ENCODE data around the gene RHBDF1.

RHBDF1 gene

DNA sequence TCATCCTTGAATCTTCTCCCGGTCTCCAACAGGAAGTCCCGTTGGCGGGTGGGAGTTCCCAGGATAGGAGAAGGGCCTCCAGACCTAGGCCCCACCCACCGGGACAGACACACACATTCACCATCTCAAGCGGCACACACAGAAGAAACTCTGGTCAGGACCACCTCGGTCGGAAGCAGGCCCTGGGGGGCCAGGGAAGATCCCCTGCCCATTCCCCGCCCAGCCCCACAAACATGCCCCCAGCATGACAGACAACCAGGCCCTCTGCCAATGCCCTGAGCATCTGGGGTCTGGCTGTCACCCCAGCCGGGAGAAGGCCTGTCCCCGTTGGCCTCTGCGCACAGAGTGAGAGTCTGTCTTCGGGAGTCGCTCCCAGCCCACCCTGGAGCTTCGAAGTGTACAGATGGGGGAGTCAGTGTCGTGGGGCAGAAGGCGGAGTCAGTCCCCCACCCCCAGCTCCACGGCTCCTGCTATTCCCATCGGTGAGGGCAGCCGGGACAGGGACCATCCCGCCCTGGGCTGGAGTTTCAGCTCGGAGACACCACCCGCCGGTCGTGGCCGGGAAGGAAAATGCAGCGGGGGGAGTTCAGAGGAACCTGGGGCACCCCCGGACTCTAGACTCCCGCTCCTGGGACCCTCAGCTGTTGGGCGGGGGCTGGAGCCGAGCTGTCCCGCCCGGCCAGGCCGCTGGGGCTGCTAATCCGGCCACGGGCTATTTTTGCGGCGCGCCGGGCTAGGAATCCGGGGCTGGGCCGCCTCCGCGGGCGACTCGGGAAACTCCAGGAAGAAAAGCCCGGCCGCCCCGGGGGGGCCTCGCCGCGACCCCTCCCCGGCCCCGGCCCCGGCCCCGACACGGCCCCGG, 660 bp downstream of the RHBDF1 start:
- DNase-seq: no peak

DNA sequence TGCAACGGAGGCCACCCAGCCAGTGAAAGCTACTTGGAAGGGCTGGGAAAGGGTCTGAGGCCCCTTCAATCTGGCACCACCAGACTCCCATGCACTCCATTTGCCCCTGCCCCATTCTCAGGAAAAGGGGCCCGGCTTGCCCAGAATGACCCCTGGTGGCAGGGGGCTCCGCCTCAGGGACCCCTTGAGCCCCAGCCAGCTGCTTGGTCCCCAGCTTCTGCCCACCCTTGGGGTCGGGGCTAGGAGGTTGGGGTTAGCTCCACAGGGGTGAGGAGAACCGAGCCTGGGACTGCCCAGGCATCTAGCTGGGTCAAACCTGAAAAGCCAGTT, 1.3 kb downstream of the RHBDF1 start:
- DNase-seq: no peak

DNA sequence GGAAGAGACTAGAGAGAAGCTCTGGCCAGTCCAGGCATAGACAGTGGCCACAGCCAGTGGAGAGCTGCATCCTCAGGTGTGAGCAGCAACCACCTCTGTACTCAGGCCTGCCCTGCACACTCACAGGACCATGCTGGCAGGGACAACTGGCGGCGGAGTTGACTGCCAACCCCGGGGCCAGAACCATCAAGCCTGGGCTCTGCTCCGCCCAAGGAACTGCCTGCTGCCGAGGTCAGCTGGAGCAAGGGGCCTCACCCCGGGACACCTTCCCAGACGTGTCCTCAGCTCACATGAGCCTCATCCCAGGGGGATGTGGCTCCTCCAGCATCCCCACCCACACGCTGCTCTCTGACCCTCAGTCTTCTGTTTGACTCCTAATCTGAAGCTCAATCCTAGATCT, 3.2 kb downstream of the RHBDF1 start:
- DNase-seq: no peak

DNA sequence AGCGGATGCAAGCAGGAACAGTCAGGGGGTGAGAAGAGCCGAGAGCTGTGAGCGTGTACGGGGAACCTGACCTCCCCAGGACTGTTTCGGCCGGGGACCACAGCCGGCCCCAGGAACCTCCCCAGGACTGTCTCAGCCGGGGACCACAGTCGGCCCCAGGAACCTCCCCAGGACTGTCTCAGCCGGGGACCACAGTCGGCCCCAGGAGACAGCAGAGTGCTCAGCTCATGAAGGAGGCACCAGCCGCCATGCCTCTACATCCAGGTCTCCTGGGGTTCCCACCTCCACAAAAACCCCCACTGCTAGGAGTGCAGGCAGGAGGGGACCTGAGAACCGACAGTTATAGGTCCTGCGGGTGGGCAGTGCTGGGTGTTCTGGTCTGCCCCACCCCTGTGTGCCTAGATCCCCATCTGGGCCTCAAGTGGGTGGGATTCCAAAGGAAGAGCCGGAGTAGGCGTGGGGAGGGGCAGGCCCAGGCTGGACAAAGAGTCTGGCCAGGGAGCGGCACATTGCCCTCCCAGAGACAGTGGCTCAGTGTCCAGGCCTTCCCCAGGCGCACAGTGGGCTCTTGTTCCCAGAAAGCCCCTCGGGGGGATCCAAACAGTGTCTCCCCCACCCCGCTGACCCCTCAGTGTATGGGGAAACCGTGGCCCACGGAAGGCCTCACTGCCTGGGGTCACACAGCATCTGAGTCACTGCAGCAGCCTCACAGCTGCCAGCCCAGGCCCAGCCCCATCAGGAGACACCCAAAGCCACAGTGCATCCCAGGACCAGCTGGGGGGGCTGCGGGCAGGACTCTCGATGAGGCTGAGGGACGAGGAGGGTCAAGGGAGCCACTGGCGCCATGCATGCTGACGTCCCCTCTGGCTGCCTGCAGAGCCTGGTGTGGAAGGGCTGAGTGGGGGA, 4.3 kb downstream of the RHBDF1 start:
- no peak for DNase-seq

DNA sequence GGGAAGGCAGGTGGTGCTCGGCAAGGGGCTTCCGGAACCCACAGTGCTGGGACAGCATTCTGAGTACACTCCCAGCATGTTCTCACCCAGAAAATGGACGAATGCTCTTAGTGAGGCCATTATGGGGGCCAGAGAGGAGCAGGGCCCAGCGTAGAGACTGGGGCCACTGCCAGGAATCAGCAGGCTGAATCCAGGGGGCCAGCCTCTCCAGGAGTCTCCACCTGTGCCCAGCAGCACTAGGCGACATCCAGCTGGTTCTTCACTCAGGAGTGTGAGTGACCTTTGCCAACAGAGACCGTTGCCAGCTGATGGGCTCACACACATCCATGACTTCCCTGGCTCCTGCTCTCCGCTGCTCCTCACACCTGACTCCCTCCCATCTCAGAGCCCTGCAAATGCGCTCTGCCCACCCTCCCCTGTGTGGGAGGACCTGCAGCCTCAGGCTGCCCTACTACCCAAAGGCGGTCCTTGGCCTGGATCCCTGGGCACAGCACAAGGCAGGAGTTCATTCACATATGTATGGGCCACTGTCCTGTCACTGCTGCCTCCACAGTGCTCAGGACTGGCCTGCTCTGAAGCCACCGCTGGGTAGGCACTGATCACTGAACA, 5.1 kb downstream of the RHBDF1 start:
- no peak for DNase-seq

DNA sequence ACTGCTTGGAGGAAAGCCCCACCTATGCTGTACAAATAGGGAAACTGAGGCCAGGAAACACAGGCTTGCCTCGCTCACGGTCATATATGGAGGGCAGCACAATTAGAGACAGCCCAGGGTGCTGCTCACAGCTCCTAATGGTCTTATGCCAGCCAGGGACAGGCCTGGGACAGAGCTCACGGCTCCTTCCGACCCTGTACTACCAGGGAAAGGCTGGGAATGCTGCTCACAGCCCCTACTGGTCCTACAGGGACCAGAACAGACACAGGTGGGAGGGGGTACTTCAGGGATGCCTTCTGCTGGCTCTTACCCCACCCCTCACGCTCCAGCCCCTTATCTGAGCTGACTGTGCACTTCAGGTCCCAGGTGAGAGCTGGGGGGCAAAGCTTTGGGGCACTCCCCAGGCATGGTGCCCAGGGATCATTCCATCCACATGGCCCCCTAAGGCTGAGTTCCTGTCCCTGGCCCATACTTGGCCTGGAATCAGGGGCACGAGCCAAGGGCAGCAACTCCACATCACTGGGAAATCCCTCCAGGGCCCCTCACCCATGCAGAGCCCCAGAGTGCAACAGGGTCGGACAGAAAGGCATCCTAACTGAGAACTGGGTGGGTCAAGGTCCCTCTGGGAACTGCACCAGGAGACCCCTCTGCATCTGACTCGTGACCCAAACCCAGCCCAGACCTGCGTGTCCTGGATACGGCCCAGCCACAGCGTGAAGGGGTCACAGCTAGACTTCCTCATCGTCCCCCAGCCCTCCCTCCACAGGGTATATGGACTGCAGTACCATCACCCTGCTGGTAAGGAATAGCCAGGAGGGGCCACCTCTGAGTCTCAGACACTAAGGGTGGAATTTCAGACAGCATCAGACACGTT, 5.9 kb downstream of the RHBDF1 start:
- no peak for DNase-seq

DNA sequence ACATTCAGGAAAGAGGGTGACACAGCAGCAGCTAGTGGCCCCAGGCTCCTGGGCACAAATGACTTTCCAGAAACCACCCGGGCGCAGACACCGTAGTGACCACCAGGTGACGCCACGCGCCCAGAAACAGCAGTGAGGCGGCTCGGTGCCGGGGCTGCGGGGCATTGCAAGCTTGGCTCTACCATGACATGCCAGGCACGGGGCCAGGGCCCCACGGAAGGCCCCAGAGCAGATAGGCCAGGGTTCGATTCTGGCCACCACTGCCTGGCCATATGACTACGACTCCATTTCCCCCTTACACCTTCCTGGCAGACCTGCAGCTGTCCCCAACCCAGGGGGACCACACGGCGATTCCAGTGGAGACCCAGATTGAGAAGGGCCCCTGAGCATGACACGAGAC, 6.7 kb downstream of the RHBDF1 start:
- DNase-seq: peak; percentile 85

DNA sequence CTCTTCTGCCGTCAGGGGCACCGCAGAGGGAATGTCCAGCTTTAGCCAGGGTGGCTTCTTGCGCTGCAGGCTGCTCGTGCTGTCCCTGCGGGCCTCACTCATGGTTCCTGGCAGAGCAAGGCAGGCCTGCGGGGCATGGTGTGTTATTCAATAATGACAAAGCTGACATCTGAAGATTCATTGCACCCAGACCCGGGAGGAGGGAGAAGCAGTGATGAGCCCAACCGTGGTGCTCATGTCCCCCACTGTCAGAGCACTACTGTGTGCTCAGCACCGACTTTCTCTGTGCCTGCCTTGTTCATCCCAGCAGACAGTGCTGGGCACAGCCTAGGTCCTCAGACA, 7.5 kb downstream of the RHBDF1 start:
- DNase-seq: no peak

DNA sequence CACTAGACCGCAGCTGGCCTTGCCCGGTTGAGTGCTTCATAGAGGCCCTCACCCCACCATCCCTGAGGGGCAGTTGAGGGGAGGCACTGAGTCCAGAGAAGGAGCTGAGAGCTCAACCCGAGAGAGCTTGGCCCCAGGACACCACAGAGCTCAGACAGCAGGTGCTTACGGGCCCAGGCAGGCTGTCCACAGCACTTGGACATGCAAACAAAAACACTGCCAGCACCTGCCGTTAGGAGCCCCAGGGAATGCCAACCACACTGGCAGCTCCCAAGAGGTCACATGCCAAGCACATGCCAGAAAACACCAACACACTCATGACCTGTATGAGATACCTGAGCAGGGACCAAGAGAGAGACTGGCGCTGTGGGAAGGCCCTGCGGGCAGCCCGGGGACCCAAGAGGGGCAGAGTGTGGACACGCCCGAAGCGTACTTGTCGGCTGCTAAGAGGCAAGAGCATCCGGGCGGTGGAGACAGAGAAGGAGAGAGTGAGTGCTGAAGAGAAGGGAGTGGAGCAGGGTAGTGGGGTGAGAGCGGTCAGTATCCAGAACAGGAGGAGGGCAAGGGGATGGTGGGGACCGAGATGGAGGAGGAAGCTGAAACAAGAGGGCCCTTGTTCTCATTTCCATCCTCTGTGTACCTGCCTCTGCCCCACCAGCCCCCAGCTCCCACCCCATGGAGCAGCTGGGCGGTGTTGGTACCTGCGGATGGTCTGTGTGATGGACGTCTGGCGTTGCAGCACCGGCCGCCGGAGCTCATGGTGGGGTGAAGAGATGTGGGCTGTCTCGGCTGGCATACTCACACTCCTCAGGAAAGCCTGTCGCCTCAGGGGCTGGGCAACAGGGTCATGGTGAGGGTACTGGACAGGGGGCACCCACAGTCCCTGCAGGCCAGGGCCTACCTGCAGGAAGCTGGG, 8.2 kb downstream of the RHBDF1 start:
- no peak for DNase-seq

DNA sequence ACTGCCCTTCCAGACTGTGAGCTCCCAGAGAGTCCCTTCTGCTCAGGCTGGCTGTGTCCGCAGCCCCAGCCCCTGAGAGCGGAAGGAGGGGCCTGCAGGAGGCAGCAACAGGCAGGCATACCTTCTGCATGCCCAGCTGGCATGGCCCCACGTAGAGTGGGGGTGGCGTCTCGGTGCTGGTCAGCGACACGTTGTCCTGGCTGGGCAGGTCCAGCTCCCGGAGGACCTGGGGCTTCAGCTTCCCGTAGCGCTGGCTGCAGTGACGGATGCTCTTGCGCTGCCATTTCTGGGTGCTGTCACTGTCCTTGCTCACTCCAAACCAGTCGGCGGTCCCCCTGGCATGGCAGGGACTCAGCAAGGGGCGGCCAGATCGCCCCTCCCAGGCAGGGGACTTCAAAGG, 9.0 kb downstream of the RHBDF1 start:
- no peak for DNase-seq

DNA sequence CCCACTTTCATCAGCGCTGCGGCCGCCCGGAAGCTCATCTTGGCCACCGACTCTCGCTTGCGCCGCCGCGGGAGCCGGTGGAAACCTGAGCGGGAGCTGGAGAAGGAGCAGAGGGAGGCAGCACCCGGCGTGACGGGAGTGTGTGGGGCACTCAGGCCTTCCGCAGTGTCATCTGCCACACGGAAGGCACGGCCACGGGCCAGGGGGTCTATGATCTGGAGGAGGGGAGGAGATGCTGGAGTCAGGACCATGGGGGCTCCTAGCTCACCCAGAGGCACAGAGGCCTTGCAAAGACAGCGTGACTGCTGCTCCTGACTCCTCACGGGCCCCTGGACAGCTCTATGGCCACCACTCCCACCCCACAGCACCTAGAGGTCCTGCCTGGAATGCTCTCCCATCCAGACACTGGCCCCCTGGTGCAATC, 9.5 kb downstream of the RHBDF1 start:
- no peak for DNase-seq

DNA sequence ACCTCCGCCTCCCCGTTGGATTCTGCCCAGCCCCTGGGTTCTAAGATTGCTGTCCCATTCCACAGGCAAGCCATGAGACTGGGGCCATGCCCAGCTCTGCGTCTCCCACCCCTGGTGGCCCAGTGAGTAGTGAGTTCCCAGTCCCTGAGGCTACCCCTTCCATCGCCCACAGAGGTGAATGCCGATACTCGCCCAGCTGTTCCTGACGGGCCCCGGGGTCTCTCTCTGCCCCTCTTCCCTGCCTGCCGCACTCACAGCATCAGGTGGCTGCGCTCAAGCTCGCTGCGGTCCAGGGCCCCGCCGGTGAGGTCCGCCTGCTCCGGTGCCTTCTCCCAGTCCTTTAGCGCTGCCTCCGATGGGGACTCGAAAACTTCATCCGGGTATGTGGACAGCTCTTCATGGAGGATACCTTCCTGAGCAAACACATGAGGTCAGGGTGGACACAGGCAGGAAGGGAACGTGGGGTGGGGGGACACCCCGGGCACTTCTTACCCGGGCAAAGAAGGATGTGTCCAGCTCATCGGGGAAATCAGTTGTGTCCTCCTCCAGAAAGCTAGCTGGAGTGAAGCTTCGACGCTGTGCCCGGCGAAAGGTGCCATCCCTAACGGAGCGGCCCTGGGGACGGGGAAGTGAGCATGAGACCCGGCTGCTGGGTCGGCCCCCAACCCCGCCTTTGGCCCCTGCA, 10.0 kb downstream of the RHBDF1 start:
- DNase-seq: no peak

DNA sequence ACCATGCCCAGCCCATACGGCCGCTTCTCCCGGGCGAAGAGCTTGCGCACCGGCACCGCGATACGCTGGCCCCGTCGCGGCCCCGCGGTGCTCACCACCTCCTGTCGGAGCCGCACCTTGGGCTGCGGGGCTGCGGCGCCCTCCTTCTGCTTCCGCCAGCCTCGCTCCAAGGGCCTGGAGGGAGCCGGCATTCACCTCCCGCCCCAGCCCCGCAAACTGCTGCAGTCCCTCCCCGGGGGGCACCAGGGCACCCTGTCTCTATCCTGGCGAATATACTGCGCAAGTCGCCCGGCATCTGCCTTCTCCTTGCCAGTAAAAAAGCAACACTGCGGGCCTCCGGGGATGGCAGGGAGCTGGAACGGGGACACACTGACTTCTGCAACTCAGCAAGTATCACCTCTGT, 10.6 kb downstream of the RHBDF1 start:
- DNase-seq: no peak

DNA sequence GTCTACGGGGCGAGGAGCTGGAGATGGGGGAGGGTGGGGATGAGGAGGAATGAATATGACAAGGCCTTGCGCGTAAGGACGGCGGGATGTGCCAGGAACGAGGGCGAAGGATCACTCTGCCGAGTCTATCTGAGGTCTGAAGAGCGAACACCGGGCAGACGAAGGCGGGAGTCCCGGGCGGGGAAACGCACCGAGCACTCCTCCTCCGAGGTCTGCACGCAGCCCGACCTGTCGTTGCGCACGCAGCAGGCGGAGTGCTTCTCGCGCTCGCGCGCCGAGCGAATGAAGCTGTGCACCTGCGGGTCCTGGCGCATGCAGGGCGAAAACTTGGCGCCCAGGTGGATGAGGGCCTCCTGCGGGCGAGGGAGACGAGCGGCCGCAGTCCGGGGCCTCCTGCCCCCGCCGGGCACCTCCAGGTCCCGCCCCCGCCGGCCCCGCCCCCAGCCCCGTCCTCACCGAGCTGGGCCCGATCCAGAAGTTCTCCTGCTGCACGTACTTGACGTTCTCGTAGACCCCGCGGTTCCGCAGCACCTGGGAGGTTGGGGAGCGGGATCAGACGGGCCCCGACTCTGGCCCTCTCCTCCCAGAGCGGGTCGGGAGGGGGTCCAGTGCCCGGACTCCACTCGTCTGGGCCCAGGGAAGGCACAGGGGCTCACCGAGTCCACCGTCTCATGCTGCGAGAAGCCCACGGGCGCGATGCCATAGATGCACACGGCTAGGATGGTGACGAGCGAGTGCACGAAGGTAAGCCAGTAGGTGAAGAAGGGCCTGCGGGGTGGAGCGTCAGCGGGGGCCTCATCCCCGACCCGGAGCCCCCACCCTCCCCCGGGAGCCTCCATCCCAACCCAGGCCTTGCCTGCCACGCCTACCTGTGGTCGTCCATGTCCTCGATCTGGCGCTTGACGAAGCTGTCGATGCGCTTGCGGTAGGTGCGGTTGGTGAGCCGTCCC, 11.2 kb downstream of the RHBDF1 start:
- no peak for DNase-seq

DNA sequence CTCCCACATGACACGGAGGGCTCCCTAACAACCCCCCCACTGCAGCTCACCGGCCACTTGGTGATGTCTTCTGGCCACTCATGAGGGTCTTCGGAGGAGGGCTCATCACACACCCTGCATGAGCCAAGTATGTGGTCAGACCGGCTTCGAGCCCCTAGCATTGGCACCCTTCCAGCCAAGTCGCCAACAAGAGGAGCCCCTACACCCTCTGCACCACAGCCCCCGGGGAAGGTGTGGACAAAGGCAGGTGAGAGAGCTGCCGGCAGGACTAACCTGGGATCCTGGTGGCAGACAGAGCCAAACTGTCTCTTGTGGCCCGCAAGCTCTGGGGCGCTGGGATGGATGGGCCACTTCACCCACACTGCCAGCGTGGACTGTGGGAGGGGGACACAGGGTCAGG, 12.3 kb downstream of the RHBDF1 start:
- no peak for DNase-seq

DNA sequence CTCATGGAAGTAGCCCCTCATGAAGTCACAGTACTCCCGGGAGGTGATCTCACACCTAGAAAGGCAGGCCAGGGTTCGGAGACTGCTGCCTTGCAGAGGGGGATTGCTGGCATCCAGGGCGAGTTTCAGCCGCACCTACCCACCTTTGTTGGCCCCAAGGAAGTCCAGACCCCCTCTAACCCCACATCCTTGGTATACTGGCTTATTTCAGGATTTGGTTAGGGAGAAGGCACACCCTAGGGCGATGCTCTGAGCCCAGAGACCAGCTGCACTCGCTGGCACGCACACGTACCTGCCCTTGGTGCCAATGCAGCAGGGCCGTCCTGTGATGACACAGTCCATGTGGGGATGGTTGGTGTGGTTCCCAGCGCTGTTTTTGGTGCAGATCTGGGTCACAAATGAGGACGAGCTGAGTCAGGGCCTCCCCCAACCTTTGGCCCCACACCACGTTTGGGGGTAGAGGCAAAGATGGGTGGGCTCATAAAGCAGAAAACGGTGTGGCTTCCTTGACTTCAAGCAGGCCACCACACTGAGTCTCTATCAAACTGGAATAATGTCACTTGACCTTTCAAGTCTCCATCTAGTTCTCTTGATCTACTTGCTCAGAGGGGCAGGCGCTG, 12.9 kb downstream of the RHBDF1 start:
- DNase-seq: no peak

DNA sequence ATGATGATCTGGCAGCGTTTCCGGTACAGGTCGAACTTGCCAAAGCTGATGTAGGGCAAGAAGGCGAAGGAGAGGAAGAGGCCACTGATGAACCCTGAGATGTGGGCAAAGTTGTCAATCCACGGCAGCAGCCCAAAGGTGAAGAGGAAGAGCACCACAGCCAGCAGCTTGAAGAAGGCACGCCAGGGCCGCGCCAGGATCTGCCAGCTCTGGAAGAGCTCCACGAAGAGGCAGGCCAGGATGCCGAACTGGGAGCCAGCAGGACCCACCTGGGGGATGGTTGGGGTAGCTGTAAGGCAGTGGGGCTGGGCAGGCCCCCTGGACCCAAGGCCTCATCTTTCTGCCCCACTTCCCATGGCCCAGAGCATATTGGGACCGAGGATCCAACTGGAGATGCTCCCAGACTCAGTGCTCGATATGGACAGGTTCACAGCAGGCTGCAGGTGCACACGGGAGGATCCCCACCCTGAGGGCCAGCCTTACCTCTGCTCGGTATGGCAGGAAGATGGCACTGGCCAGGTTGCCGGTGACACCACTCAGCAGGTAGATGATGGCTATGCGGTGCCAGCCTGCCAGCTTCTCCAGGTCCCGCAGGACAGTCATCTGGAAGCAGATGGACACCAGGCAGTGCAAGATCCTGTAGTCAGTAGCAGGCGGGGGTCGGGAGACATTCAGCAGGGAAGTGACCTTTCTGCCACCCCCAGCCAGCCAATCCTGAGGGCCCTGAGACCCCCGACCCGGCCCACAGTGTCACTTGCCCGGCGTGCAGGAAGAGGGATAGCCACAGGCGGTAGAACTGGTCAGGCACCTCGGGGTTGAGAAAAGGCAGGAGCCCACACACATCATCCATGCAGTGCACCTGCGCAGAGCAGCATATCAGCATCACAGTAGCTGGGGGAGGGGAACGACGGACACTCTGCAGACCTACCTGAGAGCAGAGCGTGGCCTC, 13.7 kb downstream of the RHBDF1 start:
- DNase-seq: no peak

DNA sequence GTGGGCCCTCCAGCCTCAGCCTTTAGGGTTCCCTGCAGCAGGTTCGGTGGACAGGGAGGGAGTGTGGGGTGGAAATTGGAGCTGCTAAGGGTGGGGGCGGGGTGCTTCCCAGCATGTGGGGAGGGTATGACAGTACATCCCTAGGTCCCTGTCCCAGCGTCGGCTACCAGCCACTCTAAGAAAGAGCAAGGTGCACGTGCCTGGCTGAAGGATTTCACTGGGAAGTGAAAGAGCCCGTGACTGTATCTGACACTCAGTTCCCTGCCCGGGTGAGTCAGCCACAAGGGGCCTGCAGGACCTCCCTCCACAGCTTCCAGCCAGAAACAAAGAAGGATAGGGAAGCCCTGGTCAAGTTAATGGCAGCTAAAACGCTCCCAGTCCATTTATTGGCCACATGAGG, 14.7 kb downstream of the RHBDF1 start:
- no peak for DNase-seq

Measured in activated naive CD4-positive, alpha-beta T cell treated with anti-CD3 and anti-CD28 coated beads, Interleukin-2, amount 50 U/mL, for 16 hours (primary cell).